T follicular helper cell (primary cell): ENCODE results near the gene ANKFN1.

Experiments used
- DNase-seq: peaks from one replicate; pipeline ENCODE4 v3.0.0-alpha.2; 2020; ENCODE audit warnings: low read depth

ANKFN1 gene

DNA sequence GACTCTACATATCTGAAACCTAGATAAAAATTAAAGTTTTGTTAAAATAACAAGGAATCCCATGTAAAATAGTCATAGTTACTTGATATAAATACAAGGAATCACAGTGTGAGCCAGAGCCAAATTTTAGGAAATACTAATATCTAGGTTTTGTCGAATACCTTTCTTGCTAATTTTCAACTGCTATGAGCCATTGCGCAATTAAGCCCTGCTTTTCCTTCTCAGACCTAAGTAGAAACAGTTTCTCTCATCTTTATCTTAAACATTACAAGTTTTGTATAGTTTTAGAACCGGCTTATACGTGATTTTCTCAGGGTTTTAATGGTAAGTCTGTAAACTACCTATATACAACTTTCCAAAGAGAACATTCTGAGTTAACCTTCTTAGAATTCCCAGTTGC is 282.9 kb downstream of the ANKFN1 start:
- no peak for DNase-seq

GRCh38 chr17:56440419-56440818 is 287.1 kb downstream of the ANKFN1 start:
- DNase-seq: no peak

- no peak for DNase-seq
These were observed 288.0 kb downstream of the ANKFN1 start for GRCh38 chr17:56441308-56441707.

GRCh38 chr17:56445692-56446411 is 292.6 kb downstream of the ANKFN1 start:
- DNase-seq: no peak

DNA sequence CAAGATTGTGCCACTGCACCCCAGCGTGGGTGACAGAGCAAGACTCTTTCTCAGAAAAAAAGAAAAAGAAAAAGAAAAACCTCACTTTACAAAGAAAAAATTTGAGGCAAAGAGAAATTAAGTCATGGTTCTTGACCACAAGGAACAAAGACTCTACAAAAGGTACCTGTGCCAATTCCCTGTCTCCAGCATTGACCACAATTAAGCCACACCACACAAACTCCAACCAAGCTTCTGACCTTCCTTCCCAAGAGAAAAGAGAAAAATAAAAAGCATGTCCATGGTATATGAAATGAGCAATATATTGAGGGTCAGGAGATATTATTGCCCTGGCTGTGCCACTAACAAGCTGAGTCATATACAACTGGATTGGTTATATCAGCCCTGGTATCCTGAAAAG is 293.9 kb downstream of the ANKFN1 start:
- no peak for DNase-seq

GRCh38 chr17:56448371-56448770 is 295.1 kb downstream of the ANKFN1 start:
- DNase-seq: no peak

DNA sequence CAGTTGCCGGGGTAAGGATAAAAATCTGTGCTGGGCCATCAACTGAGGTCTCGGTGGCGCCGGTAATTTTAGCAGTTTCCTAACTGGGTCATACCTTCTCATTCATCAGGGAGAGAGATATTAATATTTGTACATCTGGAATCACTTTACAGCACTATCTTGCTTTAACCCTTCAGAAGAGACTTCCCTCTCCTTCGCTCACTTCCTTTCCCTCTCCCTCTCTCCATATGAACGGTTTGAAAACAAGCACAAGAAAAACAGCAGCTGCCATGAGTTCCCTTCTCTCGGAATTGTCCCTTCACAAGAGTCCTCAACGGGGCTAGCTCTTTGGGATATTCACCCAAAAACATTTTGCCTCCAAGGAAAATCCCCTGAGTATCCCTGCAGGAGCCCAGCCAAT is 295.9 kb downstream of the ANKFN1 start:
- no peak for DNase-seq

- DNase-seq: no peak
These were observed 298.4 kb downstream of the ANKFN1 start for GRCh38 chr17:56451629-56452028.

- DNase-seq: no peak
These were observed 299.2 kb downstream of the ANKFN1 start for GRCh38 chr17:56452461-56452860.

GRCh38 chr17:56457501-56457900 is 304.2 kb downstream of the ANKFN1 start:
- DNase-seq: no peak

DNA sequence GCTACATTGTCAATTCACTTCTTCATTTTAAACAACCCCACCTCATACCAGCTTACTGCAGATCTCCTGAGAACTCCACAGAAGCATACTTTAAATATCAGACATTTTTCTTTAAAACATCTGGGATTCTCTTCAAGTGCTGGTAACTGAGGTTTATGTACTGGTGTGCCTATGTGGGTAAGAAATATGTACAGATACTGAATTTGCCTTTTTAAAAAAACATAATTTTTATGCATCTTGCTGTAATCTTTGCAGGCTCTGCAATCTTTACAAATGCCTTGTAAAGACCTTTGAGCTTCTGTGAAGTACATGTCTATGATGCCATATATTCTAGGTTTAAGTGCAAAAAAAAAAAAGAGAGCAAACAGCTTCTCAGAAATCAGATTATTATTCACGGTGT is 312.6 kb downstream of the ANKFN1 start:
- DNase-seq: no peak

- no peak for DNase-seq
These were observed 315.6 kb downstream of the ANKFN1 start for GRCh38 chr17:56468840-56469239.

DNA sequence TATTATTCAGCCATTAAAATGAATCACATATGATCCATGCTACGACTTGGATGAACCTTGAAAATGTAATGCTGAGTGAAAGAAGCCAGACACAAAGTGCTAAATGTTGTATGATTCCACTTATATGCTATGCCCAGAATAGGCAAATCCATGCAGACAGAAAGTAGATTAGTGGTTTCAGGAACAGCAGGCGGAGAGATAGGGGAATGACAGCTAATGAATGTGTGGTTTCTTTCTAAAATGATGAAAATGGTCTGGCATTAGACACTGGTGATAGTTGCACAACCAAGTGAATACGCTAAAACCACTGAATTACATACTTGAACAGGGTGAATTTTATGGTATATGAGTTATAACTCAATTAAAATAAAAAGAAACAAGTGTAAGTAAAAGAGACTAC is 318.4 kb downstream of the ANKFN1 start:
- DNase-seq: no peak

DNA sequence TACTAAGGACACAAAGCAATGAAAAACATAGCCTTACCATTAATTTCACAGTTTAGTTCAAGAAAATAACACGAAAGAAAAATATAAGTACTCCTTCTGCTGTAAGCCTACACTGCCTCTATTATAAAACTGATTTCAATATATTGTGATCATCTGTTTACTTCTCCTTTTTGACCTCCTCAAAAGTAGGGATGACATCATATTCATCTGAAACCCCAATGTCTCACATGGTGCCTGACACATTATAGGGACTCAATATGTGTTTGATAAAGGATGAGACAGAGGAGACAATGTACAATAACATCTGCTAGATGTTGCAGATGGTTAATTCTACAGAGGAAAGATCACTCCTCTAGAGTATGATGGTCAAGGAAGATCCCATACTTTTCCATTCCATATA is 321.8 kb downstream of the ANKFN1 start:
- DNase-seq: no peak

- DNase-seq: no peak
These were observed 325.7 kb downstream of the ANKFN1 start for GRCh38 chr17:56478836-56479447.

DNA sequence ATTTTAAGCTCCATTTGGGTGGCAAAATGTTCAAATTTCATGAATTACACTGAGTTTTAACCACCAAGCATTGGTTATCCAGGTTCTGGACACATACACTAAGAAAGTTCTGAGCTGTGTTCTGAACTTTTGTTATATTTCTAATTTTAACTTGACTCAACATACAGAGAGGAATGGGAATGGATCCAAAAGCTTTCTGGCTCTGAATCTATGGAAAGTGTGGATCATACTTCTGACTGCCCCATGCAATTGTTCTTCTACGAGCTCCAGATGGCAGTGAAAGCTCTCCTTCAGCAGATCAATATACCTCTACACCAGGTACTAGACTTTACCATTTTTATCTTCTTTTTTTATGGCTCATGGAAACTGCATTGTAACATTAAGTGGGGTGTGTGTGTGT is 327.2 kb downstream of the ANKFN1 start:
- no peak for DNase-seq

GRCh38 chr17:56481659-56482058 is 328.4 kb downstream of the ANKFN1 start:
- DNase-seq: no peak

GRCh38 chr17:56482229-56482628 is 329.0 kb downstream of the ANKFN1 start:
- no peak for DNase-seq

GRCh38 chr17:56486732-56487131 is 333.5 kb downstream of the ANKFN1 start:
- no peak for DNase-seq

DNA sequence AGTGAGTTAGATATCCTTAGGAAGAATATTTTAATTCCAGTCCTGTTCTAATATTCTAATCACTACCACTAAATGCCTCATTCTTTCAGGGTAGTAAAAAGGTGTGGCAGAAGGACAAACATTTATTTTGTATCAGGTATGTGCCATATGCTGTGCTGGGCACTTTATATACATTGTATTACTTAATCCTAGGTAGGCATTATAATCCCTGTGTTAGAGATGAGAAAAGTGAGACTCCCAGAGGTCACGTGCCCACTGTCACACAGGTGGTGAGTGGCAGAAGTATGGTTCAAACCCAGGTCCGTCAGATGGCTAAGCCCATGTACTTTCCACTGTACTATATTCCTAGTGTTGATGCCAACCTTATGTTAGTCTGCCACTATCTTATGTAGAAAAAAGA is 335.5 kb downstream of the ANKFN1 start:
- DNase-seq: no peak

- no peak for DNase-seq
These were observed 336.7 kb downstream of the ANKFN1 start for GRCh38 chr17:56489980-56490379.

- no peak for DNase-seq
These were observed 342.3 kb downstream of the ANKFN1 start for GRCh38 chr17:56495556-56495955.

GRCh38 chr17:56497132-56497531 is 343.9 kb downstream of the ANKFN1 start:
- no peak for DNase-seq

DNA sequence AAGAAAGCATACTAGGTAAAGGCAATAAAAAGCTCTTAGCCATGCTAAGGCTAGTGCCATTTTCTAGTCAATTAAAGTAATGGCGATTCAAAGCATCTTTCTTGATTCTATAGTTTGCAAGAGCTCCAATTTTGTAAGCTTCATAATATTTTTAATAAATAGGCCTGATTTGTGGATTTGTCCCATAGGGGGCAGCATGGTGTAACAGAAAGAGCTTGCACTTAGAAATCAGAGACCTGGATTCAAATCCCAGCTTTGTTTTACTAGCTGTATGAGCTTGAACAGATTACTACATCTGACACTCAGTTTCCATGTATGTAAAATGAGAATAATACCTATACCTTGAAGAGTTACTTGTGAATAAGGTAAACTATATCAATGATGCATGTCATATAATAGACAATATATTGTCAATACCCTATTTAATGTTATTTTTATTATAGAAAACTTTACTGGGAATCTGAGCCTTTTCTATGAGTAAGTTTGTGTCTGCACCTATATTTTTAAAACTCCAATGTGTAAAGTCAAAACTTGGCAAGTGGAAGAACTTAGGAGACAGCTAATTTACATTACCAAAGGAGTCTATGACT is 346.6 kb downstream of the ANKFN1 start:
- no peak for DNase-seq
